A549 (cell line): ENCODE data around the gene HIVEP3. TPM values are rescaled to one million over a fixed set of nuclear protein-coding genes. Genes with fewer than 3 reads are reported as not detected.

Experiments used
- ATAC-seq, 2 experiments: fragments of 200-7000 bp in 1 of 2; fragments of >200 bp in 1 of 2; cut with Nextera tagmentation in 1 of 2; cut with Tn5 transposase in 1 of 2; 3 replicates each; pipeline versions ENCODE4 v1.8.0 to v1.9.1; 2018 to 2020; ENCODE audit warnings: mild to moderate bottlenecking in 1 of 2, moderate library complexity in 1 of 2
- CTCF ChIA-PET: fragments of 300-600 bp; sonication (Branson Sonifier 250); formaldehyde crosslinking; extraction: SDS; loops from one replicate; lab custom pipeline; 2021; ENCODE audit warnings: antibody characterized with exemption, inconsistent platforms; lab: Yijun Ruan, JAX
- POLR2A ChIA-PET: fragments of 350-600 bp; formaldehyde crosslinking; extraction: SDS; loops from one replicate; lab custom pipeline; 2021; ENCODE audit warnings: antibody characterized with exemption, inconsistent platforms; lab: Yijun Ruan, JAX
- DNase-seq, 2 experiments: peaks; one replicate each; pipeline versions ENCODE4 v3.0.0 to v3.0.0-alpha.2; 2011 to 2016; ENCODE audit warnings: low read depth in 1 of 2, low spot score in 1 of 2
- FAIRE-seq: peaks from 2 replicates; lab custom pipeline; 2011; peaks lifted over from hg19 to GRCh38; lab: Jason Lieb, UNC
- H3K27ac ChIP-seq, 2 experiments: fragments of >200 bp; sonication (Bioruptor Twin); formaldehyde crosslinking; 3 replicates each; pipeline ENCODE4 v1.5.1; 2016 to 2017
- H3K4me1 ChIP-seq: fragments of >200 bp; sonication (Bioruptor Twin); formaldehyde crosslinking; 3 replicates; pipeline ENCODE4 v1.6.1; 2016
- H3K4me2 ChIP-seq: fragments of >200 bp; sonication (Bioruptor Twin); formaldehyde crosslinking; 3 replicates; pipeline ENCODE4 v1.6.1; 2016
- H3K4me3 ChIP-seq: fragments of >200 bp; sonication (Bioruptor Twin); formaldehyde crosslinking; 3 replicates; pipeline ENCODE4 v1.5.1; 2016
- H3K9me3 ChIP-seq: fragments of >200 bp; sonication (Bioruptor Twin); formaldehyde crosslinking; 3 replicates; pipeline ENCODE4 v1.6.1; 2016
- CBX2 ChIP-seq: fragments of 200-600 bp; sonication (generic); IDR thresholded peaks from 2 replicates; pipeline ENCODE4 v1.6.1; 2016; ENCODE audit warnings: low read depth, mild to moderate bottlenecking, borderline replicate concordance
- CBX8 ChIP-seq: fragments of 200-600 bp; sonication (generic); IDR thresholded peaks from 2 replicates; pipeline ENCODE4 v1.6.1; 2016
- CEBPB ChIP-seq, 2 experiments: fragments of >200 bp in 1 of 2; sonication (Bioruptor Twin) in 1 of 2; formaldehyde crosslinking in 1 of 2; IDR thresholded peaks; 2 replicates each; pipeline ENCODE4 v1.6.1; 2012 to 2016
- CHD4 ChIP-seq: fragments of 200-600 bp; sonication (generic); IDR thresholded peaks from 2 replicates; pipeline ENCODE4 v1.6.1; 2016; ENCODE audit warnings: antibody characterized with exemption, mild to moderate bottlenecking, borderline replicate concordance
- EP300 ChIP-seq, 2 experiments: fragments of >200 bp; sonication (Bioruptor Twin); formaldehyde crosslinking; IDR thresholded peaks; 2 replicates in 1 of 2; 3 replicates in 1 of 2; pipeline ENCODE4 v1.6.1; 2016 to 2017
- ESRRA ChIP-seq: fragments of 150-350 bp; IDR thresholded peaks from 2 replicates; pipeline ENCODE4 v1.6.1; 2014; ENCODE audit warnings: mild to moderate bottlenecking, low read length, borderline replicate concordance
- FOXS1 ChIP-seq: fragments of 250-450 bp; sonication (Bioruptor Pico); IDR thresholded peaks from 2 replicates; pipeline ENCODE4 v1.5.0; 2020; ENCODE audit warnings: mild to moderate bottlenecking, moderate library complexity
- HDAC2 ChIP-seq: fragments of 200-600 bp; sonication (generic); IDR thresholded peaks from 2 replicates; pipeline ENCODE4 v1.6.1; 2016
- HOXB13 ChIP-seq: fragments of 250-450 bp; sonication (Bioruptor Pico); IDR thresholded peaks from 2 replicates; pipeline ENCODE4 v1.5.0; 2020; ENCODE audit warnings: low read depth, mild to moderate bottlenecking, moderate library complexity
- JUN ChIP-seq, 2 experiments: fragments of >200 bp; sonication (Bioruptor Twin); formaldehyde crosslinking; IDR thresholded peaks; 2 replicates in 1 of 2; 3 replicates in 1 of 2; pipeline ENCODE4 v1.6.1; 2016 to 2017
- JUNB ChIP-seq: fragments of >200 bp; sonication (Bioruptor Twin); formaldehyde crosslinking; IDR thresholded peaks from 2 replicates; pipeline ENCODE4 v1.6.1; 2016
- MAFK ChIP-seq: fragments of 450-650 bp; IDR thresholded peaks from 2 replicates; pipeline ENCODE4 v1.6.1; 2014; ENCODE audit not compliant: partially characterized antibody
- MYC ChIP-seq: IDR thresholded peaks from 2 replicates; pipeline ENCODE4 v1.6.1; 2012; ENCODE audit warnings: mild to moderate bottlenecking, inconsistent platforms, low read length, improper control_type of control experiment, borderline replicate concordance
- NR3C1 ChIP-seq: fragments of >200 bp; sonication (Bioruptor Twin); formaldehyde crosslinking; IDR thresholded peaks from 3 replicates; pipeline ENCODE4 v1.6.1; 2017
- POLR2AphosphoS2 ChIP-seq: conservative IDR thresholded peaks from 2 replicates; pipeline ENCODE4 v1.6.1; 2012; ENCODE audit warnings: low read length, improper control_type of control experiment, inconsistent platforms
- RCOR1 ChIP-seq: fragments of 150-350 bp; IDR thresholded peaks from 2 replicates; pipeline ENCODE4 v1.6.1; 2014; ENCODE audit warnings: antibody characterized with exemption, low read length, low read depth
- RFX5 ChIP-seq: fragments of 450-650 bp; IDR thresholded peaks from 2 replicates; pipeline ENCODE4 v1.7.1; 2014; ENCODE audit warnings: antibody characterized with exemption, mild to moderate bottlenecking, moderate library complexity
- RNF2 ChIP-seq: fragments of 200-600 bp; sonication (generic); IDR thresholded peaks from 2 replicates; pipeline ENCODE4 v1.6.1; 2016; ENCODE audit warnings: low read depth, mild to moderate bottlenecking, antibody characterized with exemption, moderate library complexity, borderline replicate concordance
- SMC3 ChIP-seq: fragments of >200 bp; sonication (Bioruptor Twin); formaldehyde crosslinking; IDR thresholded peaks from 3 replicates; pipeline ENCODE4 v1.6.1; 2018; ENCODE audit warnings: inconsistent platforms
- SREBF2 ChIP-seq: fragments of 450-650 bp; IDR thresholded peaks from 2 replicates; pipeline ENCODE4 v1.6.1; 2014; ENCODE audit warnings: mild to moderate bottlenecking, moderate library complexity
- TFCP2L1 ChIP-seq: fragments of 250-450 bp; sonication (Bioruptor Pico); IDR thresholded peaks from 2 replicates; pipeline ENCODE4 v1.5.0; 2021; ENCODE audit warnings: mild to moderate bottlenecking
- ZFP36 ChIP-seq: fragments of 450-650 bp; IDR thresholded peaks from 2 replicates; pipeline ENCODE4 v1.6.1; 2014; ENCODE audit warnings: borderline replicate concordance; ENCODE audit not compliant: partially characterized antibody
- ZSCAN20 ChIP-seq: fragments of 250-450 bp; sonication (Bioruptor Pico); IDR thresholded peaks from 2 replicates; pipeline ENCODE4 v1.8.0; 2022; ENCODE audit warnings: mild to moderate bottlenecking, moderate library complexity
- WGBS: methylation state at CpG from one replicate; pipeline ENCODE4 v1.1.6; 2017; ENCODE audit errors: missing lambda C conversion rate; 5-methylcytosine and 5-hydroxymethylcytosine counted together
- polyA plus RNA-seq, 4 experiments: library from polyadenylated mRNA; depleted of rRNA in 3 of 4; stranded (reverse); fragments of >200 nt; fragmentation: RNase III in 1 of 4; extraction: RNeasy Plus Mini Kit Qiagen cat#74134 plus additional on column Dnase treatment in 1 of 4; gene quantifications; 2 replicates in 3 of 4; 3 replicates in 1 of 4; pipeline ENCODE4 v1.2.3, GENCODE V29; 2011 to 2017
- TF ChIP-seq, protein P1 (sequence below): fragments of >200 bp; sonication (Bioruptor Twin); formaldehyde crosslinking; IDR thresholded peaks from 2 replicates; pipeline ENCODE4 v1.6.1; 2016
- TF ChIP-seq, protein P2 (sequence below): fragments of 450-650 bp; IDR thresholded peaks from 2 replicates; pipeline ENCODE4 v1.6.1; 2014; ENCODE audit warnings: antibody characterized with exemption
- TF ChIP-seq, protein P3 (sequence below): IDR thresholded peaks from 2 replicates; pipeline ENCODE4 v1.6.1; 2012; ENCODE audit warnings: low read depth, borderline replicate concordance
- TF ChIP-seq, protein P4 (sequence below): fragments of 150-350 bp; IDR thresholded peaks from 2 replicates; pipeline ENCODE4 v1.6.1; 2014; ENCODE audit warnings: low read depth, mild to moderate bottlenecking, low read length

HIVEP3 gene
- polyA plus RNA-seq, 2 of the 4 experiments (the other 2 are of a cell fraction): 1.5 to 2.0 TPM

DNA sequence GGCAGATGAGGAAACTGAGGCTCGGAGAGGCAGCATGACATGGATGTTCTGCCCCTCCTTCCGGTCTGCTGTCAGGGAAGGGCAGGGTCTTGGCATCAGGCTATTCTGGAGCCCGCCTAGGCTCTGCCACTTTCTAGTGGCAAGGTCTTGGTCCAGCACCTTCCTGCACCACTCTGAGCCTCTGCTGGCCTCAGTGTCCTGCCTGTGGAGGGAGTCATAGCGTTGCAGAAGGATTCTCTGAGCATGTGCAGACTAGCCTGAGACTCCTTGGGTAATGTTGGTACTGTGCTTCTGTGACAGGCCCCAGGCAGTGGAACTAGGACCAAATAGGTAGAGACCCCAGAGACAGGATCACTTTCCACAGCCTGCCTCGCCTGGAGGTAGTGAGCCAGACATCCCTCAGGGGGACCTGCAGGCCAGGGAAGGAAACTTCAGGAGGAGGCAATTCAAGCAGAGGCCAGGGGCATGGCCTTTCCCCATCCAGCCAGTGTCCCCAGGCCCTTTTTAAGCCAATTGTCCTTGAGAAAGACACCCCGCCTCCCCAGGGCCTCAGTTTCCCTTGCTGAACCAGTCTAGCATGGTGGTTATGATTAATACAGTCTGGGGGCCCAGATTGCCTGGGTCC is 444.9 kb downstream of the HIVEP3 start:
- no peak for TF ChIP-seq CEBPB (IDR thresholded peaks at IDR 0.05)
- TF ChIP-seq ESRRA: no peak
- no peak for TF ChIP-seq TFCP2L1 (CRISPR knock-in tag)
- H3K4me1 ChIP-seq: 0 out of 3 replicates have a peak, but pooled peaks cover 4% of the 10 kb centered on the region
- 70% methylated on average over 4 of the region's 6 CpGs for whole genome bisulfite sequencing
- H3K27ac ChIP-seq: no peak overlapping the region
- no peak overlapping the region for H3K4me2 ChIP-seq
- H3K9me3 ChIP-seq: no peaks in the 10 kb centered on the region
- ChIA-PET POLR2A (no interaction called here), CTCF (no interaction called here)
- no peak for DNase-seq
- H3K4me3 ChIP-seq: no peak overlapping the region
- no peak; a peak in 1 of 6 replicates for ATAC-seq
- FAIRE-seq: no peak

DNA sequence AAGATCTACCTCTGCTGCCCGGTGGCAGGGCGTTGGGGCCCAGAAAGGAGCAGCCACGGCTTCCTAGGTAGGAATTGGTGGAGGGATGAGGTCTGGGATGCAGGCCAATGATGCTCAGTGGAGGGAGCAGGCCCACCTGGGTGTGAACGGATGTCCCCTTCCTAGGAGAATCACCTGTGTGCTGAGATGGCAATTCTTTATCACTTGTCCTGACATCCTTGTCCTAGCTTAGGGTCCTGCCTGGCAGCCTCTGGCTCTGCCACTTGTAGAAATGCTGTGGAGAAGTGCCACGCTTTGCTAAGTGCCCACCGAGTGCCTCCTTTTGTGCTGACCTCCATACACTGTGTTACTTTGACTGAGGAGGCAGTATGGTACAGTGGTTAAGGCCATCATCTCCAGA is 447.1 kb downstream of the HIVEP3 start:
- FAIRE-seq (no peak), DNase-seq (no peak), ATAC-seq (no peak)
- Histone ChIP-seq H3K9me3 (no peaks in the 10 kb centered on the region), H3K4me1 (0 out of 3 replicates have a peak, but pooled peaks cover 1% of the 10 kb centered on the region), H3K4me3 (no peak overlapping the region), H3K27ac (no peak overlapping the region), H3K4me2 (no peak overlapping the region)
- WGBS: 56% methylated on average over 5 of the region's 6 CpGs
- POLR2A ChIA-PET: interaction anchor here (1.0 kb wide), 1 partner anchor 9 kb away, joined by 3 read pairs; no protein-coding TSS in a partner anchor
- TF ChIP-seq CBX2 (no peak), NR3C1 (no peak), FOXS1 (CRISPR knock-in tag) (no peak), HDAC2 (no peak), CHD4 (no peak), MYC (no peak), TFCP2L1 (CRISPR knock-in tag) (no peak), CBX8 (no peak)
- TF ChIP-seq, protein P1, sequence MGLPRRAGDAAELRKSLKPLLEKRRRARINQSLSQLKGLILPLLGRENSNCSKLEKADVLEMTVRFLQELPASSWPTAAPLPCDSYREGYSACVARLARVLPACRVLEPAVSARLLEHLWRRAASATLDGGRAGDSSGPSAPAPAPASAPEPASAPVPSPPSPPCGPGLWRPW: no peak
- TF ChIP-seq, protein P2, sequence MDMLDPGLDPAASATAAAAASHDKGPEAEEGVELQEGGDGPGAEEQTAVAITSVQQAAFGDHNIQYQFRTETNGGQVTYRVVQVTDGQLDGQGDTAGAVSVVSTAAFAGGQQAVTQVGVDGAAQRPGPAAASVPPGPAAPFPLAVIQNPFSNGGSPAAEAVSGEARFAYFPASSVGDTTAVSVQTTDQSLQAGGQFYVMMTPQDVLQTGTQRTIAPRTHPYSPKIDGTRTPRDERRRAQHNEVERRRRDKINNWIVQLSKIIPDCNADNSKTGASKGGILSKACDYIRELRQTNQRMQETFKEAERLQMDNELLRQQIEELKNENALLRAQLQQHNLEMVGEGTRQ: no peak
- CTCF ChIA-PET: interaction anchor here (1.3 kb wide), 2 partner anchors 30 to 44 kb away, joined by 3 to 4 read pairs; no protein-coding TSS in a partner anchor

DNA sequence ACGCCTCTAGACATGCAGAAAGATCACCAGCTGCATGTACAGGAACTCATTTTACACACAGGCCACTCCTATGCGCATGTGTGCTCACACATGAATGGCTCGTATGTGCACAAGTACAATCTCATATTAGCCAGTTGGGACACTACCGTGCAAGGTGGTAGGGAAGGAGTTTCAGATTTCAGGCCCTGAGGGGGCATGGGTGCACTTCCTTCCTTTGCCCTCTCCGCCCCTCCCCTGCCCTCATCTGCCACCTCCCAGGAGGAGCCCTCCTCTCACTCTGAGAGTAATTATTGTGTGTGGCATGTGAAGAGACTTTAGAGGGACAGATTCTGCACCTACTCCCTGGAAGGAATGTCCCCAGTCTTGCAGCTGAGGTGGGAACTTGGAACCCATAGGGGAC is 449.0 kb downstream of the HIVEP3 start:
- ChIA-PET CTCF (no interaction called here), POLR2A (no interaction called here)
- ATAC-seq: no peak
- Histone ChIP-seq H3K9me3 (no peaks in the 10 kb centered on the region), H3K4me2 (no peak overlapping the region), H3K4me1 (no peaks in the 10 kb centered on the region), H3K27ac (no peak overlapping the region), H3K4me3 (no peak overlapping the region)
- TF ChIP-seq JUNB (no peak), JUN (IDR thresholded peaks at IDR 0.05) (no peak), SREBF2 (no peak), RCOR1 (no peak), SMC3 (no peak), POLR2AphosphoS2 (no peak), RNF2 (no peak), ZFP36 (no peak), CBX2 (no peak), CHD4 (no peak), MAFK (no peak), ZSCAN20 (CRISPR knock-in tag) (no peak), EP300 (IDR thresholded peaks at IDR 0.05) (no peak), RFX5 (no peak), CEBPB (IDR thresholded peaks at IDR 0.05) (no peak), HOXB13 (CRISPR knock-in tag) (no peak)
- TF ChIP-seq, protein P3, sequence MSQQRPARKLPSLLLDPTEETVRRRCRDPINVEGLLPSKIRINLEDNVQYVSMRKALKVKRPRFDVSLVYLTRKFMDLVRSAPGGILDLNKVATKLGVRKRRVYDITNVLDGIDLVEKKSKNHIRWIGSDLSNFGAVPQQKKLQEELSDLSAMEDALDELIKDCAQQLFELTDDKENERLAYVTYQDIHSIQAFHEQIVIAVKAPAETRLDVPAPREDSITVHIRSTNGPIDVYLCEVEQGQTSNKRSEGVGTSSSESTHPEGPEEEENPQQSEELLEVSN: no peak
- TF ChIP-seq, protein P4, sequence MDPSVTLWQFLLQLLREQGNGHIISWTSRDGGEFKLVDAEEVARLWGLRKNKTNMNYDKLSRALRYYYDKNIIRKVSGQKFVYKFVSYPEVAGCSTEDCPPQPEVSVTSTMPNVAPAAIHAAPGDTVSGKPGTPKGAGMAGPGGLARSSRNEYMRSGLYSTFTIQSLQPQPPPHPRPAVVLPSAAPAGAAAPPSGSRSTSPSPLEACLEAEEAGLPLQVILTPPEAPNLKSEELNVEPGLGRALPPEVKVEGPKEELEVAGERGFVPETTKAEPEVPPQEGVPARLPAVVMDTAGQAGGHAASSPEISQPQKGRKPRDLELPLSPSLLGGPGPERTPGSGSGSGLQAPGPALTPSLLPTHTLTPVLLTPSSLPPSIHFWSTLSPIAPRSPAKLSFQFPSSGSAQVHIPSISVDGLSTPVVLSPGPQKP: no peak
- WGBS: 74% methylated on average over 5 of the region's 5 CpGs
- no peak for FAIRE-seq
- DNase-seq: no peak
